Activated CD8-positive, alpha-beta T cell treated with anti-CD3 and anti-CD28 coated beads for 36 hours (primary cell): ENCODE measurements around the gene SMIM29. TPM values are rescaled to one million over a fixed set of nuclear protein-coding genes. Genes with fewer than 3 reads are reported as not detected.

ENCODE experiments used
- ATAC-seq: fragments of 200-7000 bp; cut with Tn5 transposase; one replicate; pipeline ENCODE4 v1.10.0; 2021; ENCODE audit warnings: mild to moderate bottlenecking, moderate library complexity
- CTCF ChIA-PET: fragments of 350-600 bp; sonication (Branson Sonifier 250); formaldehyde crosslinking; loops from one replicate; lab custom pipeline; 2021; ENCODE audit warnings: antibody characterized with exemption; lab: Charles Lee
- POLR2A ChIA-PET: fragments of 350-600 bp; sonication (Branson Sonifier 250); formaldehyde crosslinking; loops from one replicate; lab custom pipeline; 2021; ENCODE audit warnings: antibody characterized with exemption; lab: Charles Lee
- DNase-seq: peaks from one replicate; pipeline ENCODE4 v3.0.0-alpha.2; 2020
- H3K27ac Mint-ChIP-seq: one replicate; pipeline ENCODE4 v1.8.0; 2021; ENCODE audit warnings: mild to moderate bottlenecking, mixed read lengths
- H3K27me3 Mint-ChIP-seq: one replicate; pipeline ENCODE4 v1.8.0; 2021; ENCODE audit warnings: mixed read lengths
- H3K36me3 Mint-ChIP-seq: one replicate; pipeline ENCODE4 v1.8.0; 2021; ENCODE audit warnings: low read depth, mixed read lengths
- H3K4me1 Mint-ChIP-seq: one replicate; pipeline ENCODE4 v1.8.0; 2021; ENCODE audit warnings: low read depth, mixed read lengths
- H3K4me3 Mint-ChIP-seq: one replicate; pipeline ENCODE4 v1.8.0; 2021; ENCODE audit warnings: mild to moderate bottlenecking, moderate library complexity, mixed read lengths
- H3K9me3 Mint-ChIP-seq: one replicate; pipeline ENCODE4 v1.8.0; 2021; ENCODE audit warnings: mixed read lengths
- CTCF ChIP-seq: fragments of 200-600 bp; IDR thresholded peaks from one replicate; pipeline ENCODE4 v1.8.0; 2022; ENCODE audit warnings: antibody characterized with exemption, mild to moderate bottlenecking
- intact Hi-C: fragments of 100-400 bp; cut with micrococcal nuclease; formaldehyde crosslinking; loops from one replicate; pipeline ENCODE4 v1.10.0; 2022
- total RNA-seq, 2 experiments: library from RNA; stranded (reverse); gene quantifications; one replicate each; pipeline ENCODE4 v1.2.3, GENCODE V29; 2021

Gene SMIM29
- total RNA-seq, 2 experiments from 2014 or later = 13.3 to 16.4 TPM

GRCh38 chr6:34205466-34205865 is 43.3 kb downstream of the SMIM29 start:
- ChIA-PET CTCF (interaction anchor here (1.0 to 1.6 kb wide), 4 partner anchors 10 to 42 kb away, joined by 3 to 7 read pairs (median 3); no protein-coding TSS in a partner anchor), POLR2A (interaction anchor here (0.8 to 3.2 kb wide), 4 partner anchors 9 to 31 kb away, joined by 3 to 11 read pairs (median 4); partner anchors contain the start of gene HMGA1)
- ATAC-seq (peak; percentile 14), DNase-seq (peak; percentile 37)
- intact Hi-C loops = no loop called here
- no peaks in the 10 kb centered on the region for H3K9me3 Mint-ChIP-seq
- no peak overlapping the region for H3K4me3 Mint-ChIP-seq
- no peak overlapping the region for H3K27ac Mint-ChIP-seq
- no peak for TF ChIP-seq CTCF
- peaks cover 37% of the 10 kb centered on the region for H3K4me1 Mint-ChIP-seq
- H3K36me3 Mint-ChIP-seq = no peaks in the 10 kb centered on the region
- no peaks in the 10 kb centered on the region for H3K27me3 Mint-ChIP-seq

GRCh38 chr6:34204693-34205092 is 44.1 kb downstream of the SMIM29 start:
- ATAC-seq (no peak), DNase-seq (no peak)
- no peak overlapping the region for H3K4me3 Mint-ChIP-seq
- no peaks in the 10 kb centered on the region for H3K36me3 Mint-ChIP-seq
- peaks cover 40% of the 10 kb centered on the region for H3K4me1 Mint-ChIP-seq
- ChIA-PET POLR2A (interaction anchor here (0.8 to 3.2 kb wide), 4 partner anchors 8 to 32 kb away, joined by 3 to 11 read pairs (median 4); partner anchors contain the start of gene HMGA1), CTCF (interaction anchor here (1.0 to 1.6 kb wide), 3 partner anchors 9 to 43 kb away, joined by 3 to 7 read pairs (median 3); no protein-coding TSS in a partner anchor)
- intact Hi-C loops = no loop called here
- no peaks in the 10 kb centered on the region for H3K9me3 Mint-ChIP-seq
- H3K27ac Mint-ChIP-seq = no peak overlapping the region
- no peak for TF ChIP-seq CTCF
- no peaks in the 10 kb centered on the region for H3K27me3 Mint-ChIP-seq

- Mint-ChIP-seq H3K36me3 (no peaks in the 10 kb centered on the region), H3K9me3 (no peaks in the 10 kb centered on the region), H3K27ac (no peak overlapping the region), H3K4me1 (peaks cover 28% of the 10 kb centered on the region), H3K27me3 (no peaks in the 10 kb centered on the region), H3K4me3 (no peak overlapping the region)
- POLR2A ChIA-PET = interaction anchor here (1.8 kb wide), 1 partner anchor 34 kb away, joined by 6 read pairs; the partner anchor contains the start of gene HMGA1
- CTCF ChIA-PET = interaction anchor here (1.3 to 2.5 kb wide), 2 partner anchors 12 to 47 kb away, joined by 6 to 9 read pairs; partner anchors contain the start of gene SMIM29
- DNase-seq (no peak), ATAC-seq (no peak)
- intact Hi-C loops = no loop called here
- no peak for TF ChIP-seq CTCF
Measured at GRCh38 chr6:34202329-34203201, 46.2 kb downstream of the SMIM29 start.

- H3K9me3 Mint-ChIP-seq = no peaks in the 10 kb centered on the region
Measured at GRCh38 chr6:34201455-34202107, 47.2 kb downstream of the SMIM29 start.

More at GRCh38 chr6:34201455-34202107, 47.2 kb downstream of the SMIM29 start:
- TF ChIP-seq CTCF = no peak
- peaks cover 21% of the 10 kb centered on the region for H3K4me1 Mint-ChIP-seq
- DNase-seq (no peak), ATAC-seq (no peak)
- intact Hi-C loops = no loop called here
- CTCF ChIA-PET = interaction anchor here (1.0 to 2.5 kb wide), 6 partner anchors 11 to 253 kb away, joined by 3 to 9 read pairs (median 4); partner anchors contain the start of gene SMIM29
- no peaks in the 10 kb centered on the region for H3K36me3 Mint-ChIP-seq
- H3K27me3 Mint-ChIP-seq = no peaks in the 10 kb centered on the region
- POLR2A ChIA-PET = interaction anchor here (0.7 to 1.8 kb wide), 3 partner anchors 22 to 43 kb away, joined by 3 to 6 read pairs (median 3); partner anchors contain the start of gene HMGA1
- H3K4me3 Mint-ChIP-seq = no peak overlapping the region
- no peak overlapping the region for H3K27ac Mint-ChIP-seq
